SK-N-MC (cell line): ENCODE measurements around the gene POLD4.

Source experiments
- EZH2 ChIP-seq: fragments of 200-600 bp; sonication (generic); IDR thresholded peaks from one replicate; pipeline ENCODE4 v1.6.1; 2017; ENCODE audit warnings: antibody characterized with exemption
- FOXP2 ChIP-seq: optimal IDR thresholded peaks from 2 replicates; pipeline ENCODE3; 2011; ENCODE audit warnings: mild to moderate bottlenecking, moderate library complexity; ENCODE audit not compliant: insufficient read depth; ENCODE audit errors: extremely low read length, control extremely low read depth
- POLR2AphosphoS5 ChIP-seq: IDR thresholded peaks from 2 replicates; pipeline ENCODE4 v1.6.1; 2012; ENCODE audit warnings: mild to moderate bottlenecking, low read depth, low read length, borderline replicate concordance

GRCh38 chr11:67387518-67387917 lies 34.2 kb upstream of the POLD4 start:
- TF ChIP-seq POLR2AphosphoS5 = no peak
- TF ChIP-seq EZH2 = no peak
- no peak for TF ChIP-seq FOXP2
